Activated CD8-positive, alpha-beta memory T cell treated with anti-CD3 and anti-CD28 coated beads, Interleukin-2, amount 50 U/mL, for 1 hour (primary cell): ENCODE measurements around the gene EXOG.

Experiments used
- DNase-seq: peaks from one replicate; pipeline ENCODE4 v3.0.0-alpha.2; 2020; ENCODE audit errors: extremely low read depth

The EXOG gene

GRCh38 chr3:38545983-38546382 lies 49.8 kb downstream of the EXOG start:
- no peak for DNase-seq

GRCh38 chr3:38548154-38548931 lies 52.2 kb downstream of the EXOG start:
- no peak for DNase-seq

GRCh38 chr3:38549082-38549481 lies 52.9 kb downstream of the EXOG start:
- no peak for DNase-seq

GRCh38 chr3:38549486-38549885 lies 53.3 kb downstream of the EXOG start:
- DNase-seq = no peak

GRCh38 chr3:38549957-38550840 lies 54.1 kb downstream of the EXOG start:
- no peak for DNase-seq

GRCh38 chr3:38551026-38551832 lies 55.1 kb downstream of the EXOG start:
- DNase-seq = no peak

- no peak for DNase-seq
These were observed 56.2 kb downstream of the EXOG start for GRCh38 chr3:38552364-38552763.

- no peak for DNase-seq
These were observed 56.9 kb downstream of the EXOG start for GRCh38 chr3:38553071-38553470.

GRCh38 chr3:38554127-38554827 lies 58.1 kb downstream of the EXOG start:
- no peak for DNase-seq

GRCh38 chr3:38555149-38555840 lies 59.2 kb downstream of the EXOG start:
- no peak for DNase-seq

GRCh38 chr3:38555926-38556325 lies 59.8 kb downstream of the EXOG start:
- no peak for DNase-seq

GRCh38 chr3:38556640-38557358 lies 60.7 kb downstream of the EXOG start:
- DNase-seq = no peak

GRCh38 chr3:38558864-38559263 lies 62.7 kb downstream of the EXOG start:
- no peak for DNase-seq

GRCh38 chr3:38560284-38560683 lies 64.1 kb downstream of the EXOG start:
- DNase-seq = no peak

GRCh38 chr3:38560996-38561717 lies 65.0 kb downstream of the EXOG start:
- DNase-seq = no peak

- DNase-seq = no peak
These were observed 65.8 kb downstream of the EXOG start for GRCh38 chr3:38561746-38562466.

GRCh38 chr3:38562467-38562925 lies 66.4 kb downstream of the EXOG start:
- no peak for DNase-seq

GRCh38 chr3:38563070-38563885 lies 67.1 kb downstream of the EXOG start:
- DNase-seq = no peak
